Vagina (tissue), 2 donors: ENCODE data around the gene ZNF132.
"Not testable (repeated sequence)": the region's sequence is repeated elsewhere in the genome, so short reads cannot be mapped to it uniquely, and the experiment has no call there.

Source experiments
- CTCF ChIP-seq, 3 experiments: fragments of 450-650 bp in 2 of 3; fragments of 200-600 bp in 1 of 3; sonication (generic) in 1 of 3; IDR thresholded peaks; one replicate each; pipeline ENCODE4 v1.5.1; 2017 to 2019; ENCODE audit warnings: antibody characterized with exemption in 3 of 3, mild to moderate bottlenecking in 2 of 3, moderate library complexity in 2 of 3
- POLR2AphosphoS5 ChIP-seq, 2 donors: sonication (generic); formaldehyde crosslinking; IDR thresholded peaks; one replicate each; pipeline ENCODE4 v1.9.0; 2017; ENCODE audit warnings: antibody characterized with exemption in 2 of 2, mild to moderate bottlenecking in 2 of 2, low read depth in 1 of 2; ENCODE audit not compliant: insufficient read depth in 1 of 2

- not testable (repeated sequence) for TF ChIP-seq CTCF (IDR thresholded peaks at IDR 0.05); POLR2AphosphoS5 (IDR thresholded peaks at IDR 0.05; ENCODE audit: insufficient read depth in 1 of 2, low read depth in 1 of 2)
These were observed 44.4 kb upstream of the ZNF132 start for GRCh38 chr19:58484349-58484748.
